IMR-90 (cell line): Measurements from ENCODE around the gene SPPL3. TPM values are rescaled to one million over a fixed set of nuclear protein-coding genes. Genes with fewer than 3 reads are reported as not detected.

Experiments
- ATAC-seq: fragments of 200-7000 bp; cut with Tn5 transposase; 2 replicates; pipeline ENCODE4 v1.9.1; 2020; ENCODE audit warnings: low read depth, mild to moderate bottlenecking, moderate library complexity
- BruUV-seq: library from RNA; stranded (reverse); fragments of 400-500 nt; replicated peaks from 2 replicates; lab custom pipeline; 2021; lab: Mats Ljungman, UMichigan
- CTCF ChIA-PET: fragments of 300-600 bp; formaldehyde crosslinking; extraction: SDS; loops from one replicate; lab custom pipeline; 2021; ENCODE audit warnings: antibody characterized with exemption; lab: Yijun Ruan, JAX
- POLR2A ChIA-PET: fragments of 300-600 bp; sonication (Branson Sonifier 250); formaldehyde crosslinking; loops from one replicate; lab custom pipeline; 2022; ENCODE audit warnings: antibody characterized with exemption; ENCODE audit not compliant: unreplicated experiment; lab: Charles Lee
- DNase-seq: peaks from one replicate; pipeline ENCODE4 v3.0.0; 2013
- H2AFZ ChIP-seq: replicated peaks from 2 replicates; pipeline ENCODE3; 2013; ENCODE audit warnings: low read length, mild to moderate bottlenecking; ENCODE audit not compliant: poor library complexity
- H2AK5ac ChIP-seq: 2 replicates; pipeline ENCODE4 v1.6.1; 2013; ENCODE audit warnings: low read depth, low read length, inconsistent platforms
- H2AK9ac ChIP-seq: replicated peaks from 2 replicates; pipeline ENCODE3; 2013; ENCODE audit warnings: mild to moderate bottlenecking, low read depth, low read length, moderate library complexity; ENCODE audit not compliant: poor library complexity
- H2BK120ac ChIP-seq: 2 replicates; pipeline ENCODE4 v1.6.1; 2013; ENCODE audit warnings: low read depth, low read length, inconsistent platforms
- H2BK15ac ChIP-seq: 3 replicates; pipeline ENCODE4 v1.6.1; 2013; ENCODE audit warnings: low read depth, low read length, inconsistent platforms
- H2BK20ac ChIP-seq: 2 replicates; pipeline ENCODE4 v1.6.1; 2013; ENCODE audit warnings: low read depth, mild to moderate bottlenecking, inconsistent platforms, low read length, moderate library complexity
- H2BK5ac ChIP-seq: 2 replicates; pipeline ENCODE4 v1.6.1; 2013; ENCODE audit warnings: mild to moderate bottlenecking, low read depth, low read length, inconsistent platforms; ENCODE audit not compliant: poor library complexity, severe bottlenecking
- H3K14ac ChIP-seq: replicated peaks from 2 replicates; pipeline ENCODE4 v1.6.1; 2013; ENCODE audit warnings: low read depth, low read length, inconsistent platforms
- H3K18ac ChIP-seq: 2 replicates; pipeline ENCODE4 v1.6.1; 2013; ENCODE audit warnings: low read depth, low read length, control low read depth
- H3K23ac ChIP-seq: 2 replicates; pipeline ENCODE4 v1.6.1; 2013; ENCODE audit warnings: low read depth, low read length, inconsistent platforms
- H3K27ac ChIP-seq: 2 replicates; pipeline ENCODE4 v1.5.1; 2013; ENCODE audit warnings: mild to moderate bottlenecking, control low read depth, low read length; ENCODE audit not compliant: insufficient read depth
- H3K27me3 ChIP-seq: 2 replicates; pipeline ENCODE4 v1.6.1; 2013; ENCODE audit warnings: low read length; ENCODE audit not compliant: control insufficient read depth, insufficient read depth
- H3K36me3 ChIP-seq: 2 replicates; pipeline ENCODE4 v1.6.1; 2013; ENCODE audit warnings: low read length, mixed read lengths; ENCODE audit not compliant: control insufficient read depth, insufficient read depth
- H3K4ac ChIP-seq: 2 replicates; pipeline ENCODE4 v1.6.1; 2013; ENCODE audit warnings: low read depth, low read length, inconsistent platforms
- H3K4me1 ChIP-seq: 2 replicates; pipeline ENCODE4 v1.6.1; 2013; ENCODE audit warnings: low read length, mixed read lengths; ENCODE audit not compliant: control insufficient read depth, insufficient read depth
- H3K4me2 ChIP-seq: 2 replicates; pipeline ENCODE4 v1.6.1; 2013; ENCODE audit warnings: low read depth, mild to moderate bottlenecking, control low read depth, low read length, moderate library complexity
- H3K4me3 ChIP-seq: 2 replicates; pipeline ENCODE4 v1.5.1; 2013; ENCODE audit warnings: low read depth, mild to moderate bottlenecking, control low read depth, low read length, moderate library complexity; ENCODE audit not compliant: insufficient read depth
- H3K56ac ChIP-seq: 2 replicates; pipeline ENCODE4 v1.6.1; 2013; ENCODE audit warnings: low read length, inconsistent platforms; ENCODE audit not compliant: insufficient read depth; ENCODE audit errors: extremely low read depth
- H3K79me1 ChIP-seq, 2 experiments: 2 replicates each; pipeline ENCODE4 v1.6.1; 2013; ENCODE audit warnings: low read length in 2 of 2, inconsistent platforms in 1 of 2, low read depth in 1 of 2
- H3K9ac ChIP-seq: 2 replicates; pipeline ENCODE4 v1.6.1; 2013; ENCODE audit warnings: low read depth, low read length, control low read depth
- H3K9me1 ChIP-seq: 2 replicates; pipeline ENCODE4 v1.6.1; 2013; ENCODE audit warnings: low read length, inconsistent platforms; ENCODE audit not compliant: insufficient read depth
- H3K9me3 ChIP-seq: 2 replicates; pipeline ENCODE4 v1.6.1; 2013; ENCODE audit warnings: low read length; ENCODE audit not compliant: control insufficient read depth, insufficient read depth
- H4K20me1 ChIP-seq: 2 replicates; pipeline ENCODE4 v1.6.1; 2013; ENCODE audit warnings: low read length, inconsistent platforms; ENCODE audit not compliant: insufficient read depth
- H4K5ac ChIP-seq: 2 replicates; pipeline ENCODE4 v1.6.1; 2013; ENCODE audit warnings: mild to moderate bottlenecking, low read depth, low read length, control low read depth
- H4K8ac ChIP-seq, 2 experiments: 2 replicates each; pipeline ENCODE4 v1.6.1; 2013; ENCODE audit warnings: low read depth in 2 of 2, low read length in 2 of 2, control low read depth in 1 of 2, inconsistent platforms in 1 of 2
- H4K91ac ChIP-seq: 2 replicates; pipeline ENCODE4 v1.6.1; 2013; ENCODE audit warnings: low read depth, low read length, inconsistent platforms; ENCODE audit not compliant: insufficient read depth
- BHLHE40 ChIP-seq: fragments of 150-350 bp; IDR thresholded peaks from 2 replicates; pipeline ENCODE4 v1.6.1; 2016; ENCODE audit warnings: mild to moderate bottlenecking, low read depth, low read length
- CEBPB ChIP-seq: IDR thresholded peaks from 2 replicates; pipeline ENCODE4 v1.6.1; 2012; ENCODE audit warnings: low read depth, low read length, improper control_type of control experiment
- CHD1 ChIP-seq: IDR thresholded peaks from 2 replicates; pipeline ENCODE4 v1.6.1; 2012; ENCODE audit warnings: low read depth, low read length, improper control_type of control experiment
- FOS ChIP-seq: fragments of 150-350 bp; IDR thresholded peaks from 2 replicates; pipeline ENCODE4 v1.6.1; 2016; ENCODE audit warnings: low read depth, low read length
- MAFK ChIP-seq: IDR thresholded peaks from 2 replicates; pipeline ENCODE4 v1.6.1; 2012; ENCODE audit warnings: low read depth, low read length, improper control_type of control experiment
- RAD21 ChIP-seq: IDR thresholded peaks from 2 replicates; pipeline ENCODE4 v1.6.1; 2012; ENCODE audit warnings: low read length, improper control_type of control experiment
- SMC3 ChIP-seq: fragments of 150-350 bp; IDR thresholded peaks from 2 replicates; pipeline ENCODE4 v1.6.1; 2016; ENCODE audit warnings: low read depth, mild to moderate bottlenecking, antibody characterized with exemption, low read length, moderate library complexity
- WGBS, 2 experiments: methylation state at CpG; one replicate each; pipeline versions ENCODE4 v1.1.5 to v1.1.7; 2013; ENCODE audit warnings: missing lambda C conversion rate in 2 of 2; ENCODE audit not compliant: insufficient read length in 1 of 2; ENCODE audit errors: extremely low coverage in 2 of 2; 5-methylcytosine and 5-hydroxymethylcytosine counted together
- dilution Hi-C: fragments of 300-500 bp; cut with HindIII; formaldehyde crosslinking; loops from one replicate; pipeline ENCODE4 v1.14.3; 2018; ENCODE audit warnings: low sequenced_read_pairs; ENCODE audit not compliant: unreplicated experiment
- in situ Hi-C: fragments of 300-500 bp; cut with MboI; formaldehyde crosslinking; loops from 3 replicates; pipeline ENCODE4 v1.14.3; 2019; ENCODE audit warnings: low sequenced_read_pairs, inconsistent platforms, mixed read lengths
- intact Hi-C: fragments of 100-400 bp; cut with micrococcal nuclease; formaldehyde crosslinking; loops from 2 replicates; pipeline ENCODE4 v1.10.0; 2022
- polyA plus RNA-seq, 3 experiments: library from polyadenylated mRNA; depleted of rRNA; stranded (reverse); fragments of >200 nt; gene quantifications; 2 replicates each; pipeline ENCODE4 v1.2.3, GENCODE V29; 2012; ENCODE audit warnings: low replicate concordance in 1 of 3
- total RNA-seq: library from RNA; depleted of rRNA; stranded (reverse); fragments of >200 nt; gene quantifications from 2 replicates; pipeline ENCODE4 v1.2.3, GENCODE V29; 2012
- TF ChIP-seq, protein P1 (sequence below): conservative IDR thresholded peaks from 2 replicates; pipeline ENCODE4 v1.5.1; 2012; ENCODE audit warnings: mild to moderate bottlenecking, low read depth, low read length, improper control_type of control experiment

Gene SPPL3
- total and polyA plus RNA-seq, 2 of the 4 experiments (the other 2 are of a cell fraction), result 1.6 to 18.0 TPM

GRCh38 chr12:120799243-120800045, 104.7 kb downstream of the SPPL3 start (continued):
- TF ChIP-seq BHLHE40, result no peak

DNA sequence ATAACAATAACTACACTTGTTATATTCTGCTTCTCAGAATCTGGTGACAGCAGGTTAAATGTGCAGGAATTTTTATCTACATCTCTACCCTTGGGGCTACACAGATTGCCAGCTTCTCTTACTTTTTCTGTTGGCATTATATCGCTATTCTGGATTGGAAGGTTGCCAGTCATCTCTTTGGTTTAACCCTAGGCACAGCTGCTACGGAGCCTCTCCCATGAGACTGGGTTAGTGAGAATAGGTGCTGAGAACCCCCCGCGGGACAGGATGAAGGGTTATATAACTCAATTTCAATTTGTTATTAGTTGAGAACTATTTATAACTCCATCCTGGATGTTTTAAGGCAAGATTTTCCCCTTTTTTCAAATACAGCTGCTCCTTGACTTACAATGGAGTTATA, 105.5 kb downstream of the SPPL3 start:
- H3K4ac ChIP-seq, result no peak overlapping the region
- no peaks in the 10 kb centered on the region; the same call in 1 of the 2 replicates for H3K9me1 ChIP-seq
- H3K9ac ChIP-seq, result no peak overlapping the region
- no TSS peak for BruUV-seq
- H4K20me1 ChIP-seq, result no peaks in the 10 kb centered on the region
- no peaks in the 10 kb centered on the region for H3K36me3 ChIP-seq
- dilution Hi-C loops (no loop called here), in situ Hi-C loops (no loop called here), intact Hi-C loops (loop anchor here (10.0 kb wide), 1 partner anchor 106 kb away; the partner anchor contains the start of gene SPPL3)
- H2AK9ac ChIP-seq, result no peak overlapping the region
- DNase-seq (no peak), ATAC-seq (no peak)
- no peak overlapping the region for H2BK5ac ChIP-seq
- peaks cover 14 to 18% of the 10 kb centered on the region in 2 experiments for H3K79me1 ChIP-seq
- no peak overlapping the region for H3K4me2 ChIP-seq
- no peak overlapping the region for H3K56ac ChIP-seq
- no peak overlapping the region for H2AFZ ChIP-seq
- no peaks in the 10 kb centered on the region for H3K27me3 ChIP-seq
- no peak overlapping the region for H3K4me3 ChIP-seq
- POLR2A ChIA-PET, result no interaction called here
- H3K27ac ChIP-seq, result no peak overlapping the region
- no peak overlapping the region for H3K18ac ChIP-seq
- H4K5ac ChIP-seq, result no peak overlapping the region
- no peak overlapping the region for H3K23ac ChIP-seq
- TF ChIP-seq MAFK, result no peak
- no peak for TF ChIP-seq CHD1
- TF ChIP-seq CEBPB, result no peak
- no peak for TF ChIP-seq SMC3
- TF ChIP-seq FOS, result no peak
- TF ChIP-seq, protein P1, sequence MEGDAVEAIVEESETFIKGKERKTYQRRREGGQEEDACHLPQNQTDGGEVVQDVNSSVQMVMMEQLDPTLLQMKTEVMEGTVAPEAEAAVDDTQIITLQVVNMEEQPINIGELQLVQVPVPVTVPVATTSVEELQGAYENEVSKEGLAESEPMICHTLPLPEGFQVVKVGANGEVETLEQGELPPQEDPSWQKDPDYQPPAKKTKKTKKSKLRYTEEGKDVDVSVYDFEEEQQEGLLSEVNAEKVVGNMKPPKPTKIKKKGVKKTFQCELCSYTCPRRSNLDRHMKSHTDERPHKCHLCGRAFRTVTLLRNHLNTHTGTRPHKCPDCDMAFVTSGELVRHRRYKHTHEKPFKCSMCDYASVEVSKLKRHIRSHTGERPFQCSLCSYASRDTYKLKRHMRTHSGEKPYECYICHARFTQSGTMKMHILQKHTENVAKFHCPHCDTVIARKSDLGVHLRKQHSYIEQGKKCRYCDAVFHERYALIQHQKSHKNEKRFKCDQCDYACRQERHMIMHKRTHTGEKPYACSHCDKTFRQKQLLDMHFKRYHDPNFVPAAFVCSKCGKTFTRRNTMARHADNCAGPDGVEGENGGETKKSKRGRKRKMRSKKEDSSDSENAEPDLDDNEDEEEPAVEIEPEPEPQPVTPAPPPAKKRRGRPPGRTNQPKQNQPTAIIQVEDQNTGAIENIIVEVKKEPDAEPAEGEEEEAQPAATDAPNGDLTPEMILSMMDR, result no peak
- no peak for TF ChIP-seq BHLHE40
- no peak for TF ChIP-seq RAD21
- peaks cover 13% of the 10 kb centered on the region for H3K9me3 ChIP-seq
- no peak overlapping the region for H4K8ac ChIP-seq
- no peak overlapping the region for H4K91ac ChIP-seq
- no peak overlapping the region for H2BK20ac ChIP-seq
- WGBS, 2 experiments, result no CpG with 5 or more reads among the region's 4 CpGs
- CTCF ChIA-PET, result no interaction called here
- no peak overlapping the region for H3K14ac ChIP-seq
- H2AK5ac ChIP-seq, result no peak overlapping the region
- no peak overlapping the region for H2BK15ac ChIP-seq
- no peaks in the 10 kb centered on the region for H3K4me1 ChIP-seq
- H2BK120ac ChIP-seq, result no peak overlapping the region
